GM19193 (cell line): ENCODE results near the gene ITLN1.

ENCODE experiments used
- POLR2A ChIP-seq: IDR thresholded peaks from 4 replicates; pipeline ENCODE4 v1.6.1; 2011; ENCODE audit not compliant: insufficient read depth, insufficient read length; ENCODE audit errors: extremely low read depth

Gene ITLN1

GRCh38 chr1:160837558-160838205 is 47.3 kb downstream of the ITLN1 start:
- peak; percentile 64 for TF ChIP-seq POLR2A

GRCh38 chr1:160836981-160837557 is 47.9 kb downstream of the ITLN1 start:
- TF ChIP-seq POLR2A: no peak

- no peak for TF ChIP-seq POLR2A
Observed at GRCh38 chr1:160836561-160836960, 48.4 kb downstream of the ITLN1 start.

DNA sequence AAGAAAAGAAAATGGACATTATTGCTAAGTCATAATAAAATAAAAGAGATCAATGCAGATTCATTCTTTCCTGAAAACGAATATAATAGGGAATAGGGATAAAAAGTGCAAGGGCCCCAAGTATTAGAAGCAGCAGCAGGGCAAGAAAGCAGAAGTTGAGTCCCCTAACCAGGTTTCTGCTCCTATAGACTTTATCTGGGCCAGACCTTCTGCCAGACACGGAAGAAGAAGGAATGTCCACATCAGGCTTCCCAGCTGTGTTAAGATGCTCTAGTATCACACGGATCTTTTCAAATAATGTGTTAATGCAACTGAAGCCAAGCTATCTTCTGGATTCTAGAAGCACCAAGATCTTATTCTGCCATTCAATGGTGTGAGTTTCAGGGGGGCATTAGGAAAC is 49.2 kb downstream of the ITLN1 start:
- no peak for TF ChIP-seq POLR2A

GRCh38 chr1:160834945-160835565 is 49.9 kb downstream of the ITLN1 start:
- TF ChIP-seq POLR2A: no peak

DNA sequence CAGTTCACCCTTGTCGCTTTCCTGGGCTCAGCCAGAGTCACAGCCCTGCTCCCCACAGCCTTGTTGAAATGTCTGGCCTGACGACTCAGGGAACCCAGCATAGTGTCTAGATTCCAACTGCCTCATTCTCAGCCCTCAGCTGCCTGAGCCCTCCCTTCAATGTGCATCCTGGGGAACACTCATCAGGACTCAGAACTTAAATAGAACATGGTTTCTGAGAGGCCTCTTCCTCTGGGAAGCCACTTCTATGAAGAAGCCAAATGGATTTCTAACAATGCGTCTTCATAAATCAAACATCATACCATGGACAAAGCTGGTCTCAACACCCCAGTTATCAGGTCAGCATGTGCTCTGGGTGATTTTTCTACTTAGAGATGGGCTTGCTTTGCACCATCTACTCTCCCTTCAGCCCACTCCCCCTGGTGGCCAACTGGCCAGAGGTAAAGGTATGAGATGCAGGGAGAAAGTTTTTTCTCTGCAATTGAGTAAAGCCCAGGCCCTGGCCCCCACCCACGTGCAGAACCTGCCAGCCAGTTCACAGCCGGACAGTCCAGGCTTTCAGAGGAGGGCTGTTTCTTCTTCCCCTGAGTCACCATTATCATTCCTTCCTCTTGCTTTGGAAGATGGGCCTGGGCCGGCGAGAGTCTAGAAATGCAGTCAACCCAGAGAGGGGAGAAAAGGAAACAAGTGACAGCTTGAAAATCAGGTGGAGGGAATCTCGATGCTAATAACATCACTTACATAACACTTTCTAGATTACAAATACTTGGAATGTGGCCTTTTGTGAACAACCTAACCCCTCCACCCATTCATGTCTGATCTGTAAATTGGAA is 54.4 kb downstream of the ITLN1 start:
- no peak for TF ChIP-seq POLR2A

- no peak for TF ChIP-seq POLR2A
Observed at GRCh38 chr1:160829766-160830165, 55.2 kb downstream of the ITLN1 start.

GRCh38 chr1:160827418-160827817 is 57.6 kb downstream of the ITLN1 start:
- TF ChIP-seq POLR2A: no peak

DNA sequence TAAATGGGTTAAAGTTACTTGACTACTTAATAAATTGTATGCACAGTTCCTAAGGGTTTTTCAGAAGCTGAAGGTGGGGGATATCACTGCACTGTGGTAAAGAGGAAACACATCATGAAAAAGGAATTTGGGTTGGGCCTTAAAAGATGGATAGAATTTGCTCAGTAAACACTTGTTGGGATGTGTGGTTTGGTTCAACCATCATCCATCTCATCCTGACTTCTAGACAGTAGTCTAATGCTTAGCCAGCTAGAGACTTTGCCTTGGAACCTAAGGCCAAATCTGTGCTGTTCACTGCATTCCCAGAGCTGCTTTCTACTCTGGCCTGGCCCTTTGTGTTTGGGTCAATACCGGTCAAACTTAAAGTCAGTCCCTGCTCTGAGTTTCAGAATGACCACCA is 58.4 kb downstream of the ITLN1 start:
- TF ChIP-seq POLR2A: no peak
